ENCODE data around the gene BRAT1.
"Not testable (repeated sequence)": the region's sequence is repeated elsewhere in the genome, so short reads cannot be mapped to it uniquely, and the experiment has no call there.

BRAT1 gene

DNA sequence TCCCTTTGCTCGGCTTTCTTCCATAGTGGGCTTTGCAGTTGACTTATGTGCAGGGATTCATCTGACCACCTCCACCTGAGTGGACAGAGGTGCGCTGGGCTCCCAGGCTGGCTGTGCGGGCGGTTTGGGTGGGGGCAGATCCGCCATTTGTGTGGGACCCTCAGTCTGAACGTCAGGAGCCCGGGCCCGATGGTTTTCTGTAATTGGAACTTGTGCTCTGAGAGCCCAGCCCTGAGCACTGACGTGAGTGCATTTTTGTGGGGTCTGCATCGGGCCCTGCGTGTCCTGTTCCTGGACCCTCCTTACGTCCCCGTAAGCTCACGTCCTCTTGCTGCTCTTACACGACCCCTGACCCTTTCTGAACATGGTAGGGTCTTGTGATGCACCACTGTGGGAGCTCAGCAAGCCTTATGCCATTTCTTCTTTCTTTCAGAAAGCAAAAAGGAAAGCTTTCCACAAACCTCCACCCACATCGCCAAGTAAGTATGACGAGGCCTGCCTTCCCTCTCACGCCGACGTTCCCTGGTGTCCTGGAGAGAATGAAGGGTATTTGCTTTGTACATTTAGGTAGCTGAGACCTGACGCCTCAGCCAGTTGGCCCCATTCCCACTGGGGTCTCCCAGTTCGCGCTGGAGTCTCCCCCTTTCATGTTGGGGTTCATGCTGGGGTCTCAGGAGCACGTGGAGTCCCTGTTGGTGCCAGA lies 13.3 kb upstream of the BRAT1 start:
- Mint-ChIP-seq H3K4me1 (peaks cover 12% of the 10 kb centered on the region), H3K36me3 (ENCODE audit: low read depth) (peaks cover 12% of the 10 kb centered on the region), H3K27ac (no peak overlapping the region), H3K4me3 (no peak overlapping the region), H3K9me3 (no peaks in the 10 kb centered on the region), H3K27me3 (ENCODE audit: low read depth) (peaks cover 4% of the 10 kb centered on the region)
- TF ChIP-seq CTCF (IDR thresholded peaks at IDR 0.05; ENCODE audit: unreplicated experiment in 3 of 3): no peak

GRCh38 chr7:2567679-2568278 lies 12.5 kb upstream of the BRAT1 start:
- peaks cover 12% of the 10 kb centered on the region for H3K4me1 Mint-ChIP-seq
- no peak overlapping the region for H3K4me3 Mint-ChIP-seq
- peak overlapping the region in 1 of 3 experiments; percentile 24 for H3K27ac Mint-ChIP-seq
- H3K27me3 Mint-ChIP-seq (ENCODE audit: low read depth): peaks cover 4% of the 10 kb centered on the region
- H3K9me3 Mint-ChIP-seq: no peaks in the 10 kb centered on the region
- peaks cover 8% of the 10 kb centered on the region for H3K36me3 Mint-ChIP-seq (ENCODE audit: low read depth)
- TF ChIP-seq CTCF (IDR thresholded peaks at IDR 0.05; ENCODE audit: unreplicated experiment in 3 of 3): peak; percentile 54 to 57 (median 54)

GRCh38 chr7:2566890-2567678 lies 11.8 kb upstream of the BRAT1 start:
- no peak for TF ChIP-seq CTCF (IDR thresholded peaks at IDR 0.05; ENCODE audit: unreplicated experiment in 3 of 3)
- H3K27ac Mint-ChIP-seq: peak overlapping the region in 2 of 3 experiments; percentile 16 to 48
- peaks cover 8% of the 10 kb centered on the region for H3K36me3 Mint-ChIP-seq (ENCODE audit: low read depth)
- peak overlapping the region in 2 of 3 experiments; percentile 13 to 16 for H3K4me3 Mint-ChIP-seq
- H3K9me3 Mint-ChIP-seq: no peaks in the 10 kb centered on the region
- H3K4me1 Mint-ChIP-seq: peaks cover 12% of the 10 kb centered on the region
- H3K27me3 Mint-ChIP-seq (ENCODE audit: low read depth): peaks cover 4% of the 10 kb centered on the region

GRCh38 chr7:2566348-2566889 lies 11.1 kb upstream of the BRAT1 start:
- Mint-ChIP-seq H3K9me3 (no peaks in the 10 kb centered on the region), H3K27me3 (ENCODE audit: low read depth) (peaks cover 4% of the 10 kb centered on the region), H3K4me3 (no peak overlapping the region), H3K36me3 (ENCODE audit: low read depth) (peaks cover 8% of the 10 kb centered on the region), H3K27ac (peak overlapping the region in 2 of 3 experiments; percentile 16 to 48), H3K4me1 (peaks cover 12% of the 10 kb centered on the region)
- no peak for TF ChIP-seq CTCF (IDR thresholded peaks at IDR 0.05; ENCODE audit: unreplicated experiment in 3 of 3)

DNA sequence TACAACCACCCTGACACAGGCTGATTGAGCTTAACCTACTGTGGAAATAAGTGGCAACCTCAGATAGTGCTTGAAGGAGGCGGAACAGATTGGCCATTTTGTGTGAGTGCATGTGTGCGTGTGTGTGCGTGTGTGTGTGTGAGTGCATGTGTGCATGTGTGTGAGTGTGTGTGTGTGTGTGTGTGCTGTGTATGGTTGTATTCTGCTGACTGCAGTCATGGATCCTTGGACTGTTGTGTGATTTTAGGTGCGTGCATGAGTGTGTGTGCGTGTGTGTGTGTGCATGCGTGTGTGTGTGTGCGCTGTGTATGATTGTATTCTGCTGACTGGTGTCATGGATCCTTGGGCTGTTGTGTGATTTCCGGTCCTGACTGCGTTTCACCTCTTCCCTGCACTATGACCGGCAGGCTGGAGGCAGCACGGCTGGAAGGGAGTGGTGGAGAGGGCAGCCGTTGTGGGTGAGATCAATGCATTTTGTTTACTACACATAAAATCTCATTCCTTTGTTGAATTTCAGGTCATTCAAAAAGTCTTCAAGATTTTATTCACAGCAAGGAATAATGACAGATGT lies 9.7 kb upstream of the BRAT1 start:
- H3K4me3 Mint-ChIP-seq: no peak overlapping the region
- peaks cover 5% of the 10 kb centered on the region for H3K36me3 Mint-ChIP-seq (ENCODE audit: low read depth)
- no peaks in the 10 kb centered on the region for H3K9me3 Mint-ChIP-seq
- TF ChIP-seq CTCF (IDR thresholded peaks at IDR 0.05; ENCODE audit: unreplicated experiment in 3 of 3): no peak
- peaks cover 4% of the 10 kb centered on the region for H3K27me3 Mint-ChIP-seq (ENCODE audit: low read depth)
- peaks cover 12% of the 10 kb centered on the region for H3K4me1 Mint-ChIP-seq
- peak overlapping the region in 2 of 3 experiments; percentile 1 to 12 for H3K27ac Mint-ChIP-seq

- peaks cover 12% of the 10 kb centered on the region for H3K4me1 Mint-ChIP-seq
- H3K27me3 Mint-ChIP-seq (ENCODE audit: low read depth); H3K36me3 Mint-ChIP-seq (ENCODE audit: low read depth); H3K9me3 Mint-ChIP-seq; H3K27ac Mint-ChIP-seq; H3K4me3 Mint-ChIP-seq: not testable (repeated sequence)
Measured at GRCh38 chr7:2563955-2564354, 8.6 kb upstream of the BRAT1 start.
